Stomach smooth muscle (tissue), 2 donors: ENCODE results near the gene CYP4F2.
"Not testable (repeated sequence)": the region's sequence is repeated elsewhere in the genome, so short reads cannot be mapped to it uniquely, and the experiment has no call there.

Source experiments
- H3K27ac ChIP-seq: one replicate; pipeline ENCODE4 v1.7.0; 2013; ENCODE audit warnings: mild to moderate bottlenecking, low read length, inconsistent platforms
- H3K27me3 ChIP-seq, 2 donors: one replicate each; pipeline ENCODE4 v1.7.0; 2013; ENCODE audit warnings: low read length in 2 of 2; ENCODE audit not compliant: insufficient read depth in 2 of 2, control insufficient read depth in 1 of 2
- H3K36me3 ChIP-seq, 2 donors: one replicate each; pipeline ENCODE4 v1.7.0; 2013; ENCODE audit warnings: low read length in 2 of 2; ENCODE audit not compliant: control insufficient read depth in 2 of 2, insufficient read depth in 2 of 2
- H3K4me1 ChIP-seq: one replicate; pipeline ENCODE4 v1.7.0; 2013; ENCODE audit warnings: low read length; ENCODE audit not compliant: control insufficient read depth, insufficient read depth
- H3K4me3 ChIP-seq, 2 donors: one replicate each; pipeline ENCODE4 v1.7.0; 2013; ENCODE audit warnings: low read length in 2 of 2
- H3K9ac ChIP-seq, 2 donors: one replicate each; pipeline ENCODE4 v1.7.0; 2013; ENCODE audit warnings: low read length in 2 of 2, mild to moderate bottlenecking in 1 of 2
- H3K9me3 ChIP-seq, 2 donors: one replicate each; pipeline ENCODE4 v1.7.0; 2013; ENCODE audit warnings: low read length in 2 of 2; ENCODE audit not compliant: control insufficient read depth in 2 of 2
- donor health status: healthy.
- donor health status: Pancreatic carcinoma.

CYP4F2 gene

GRCh38 chr19:15900504-15900903 lies 2.6 kb upstream of the CYP4F2 start:
- Histone ChIP-seq H3K9ac (no peak overlapping the region), H3K27ac (no peak overlapping the region), H3K4me3 (no peak overlapping the region), H3K9me3 (peaks cover 2 to 3% of the 10 kb centered on the region in 2 donors), H3K27me3 (peaks cover 3 to 6% of the 10 kb centered on the region in 2 donors), H3K4me1 (no peaks in the 10 kb centered on the region), H3K36me3 (no peaks in the 10 kb centered on the region)

GRCh38 chr19:15900032-15900431 lies 2.2 kb upstream of the CYP4F2 start:
- H3K27ac ChIP-seq: not testable (repeated sequence)

GRCh38 chr19:15899561-15899960 lies 1.7 kb upstream of the CYP4F2 start:
- not testable (repeated sequence) for H3K27me3 ChIP-seq, H3K9ac ChIP-seq, H3K4me3 ChIP-seq, H3K27ac ChIP-seq, H3K36me3 ChIP-seq, H3K4me1 ChIP-seq, H3K9me3 ChIP-seq

More at GRCh38 chr19:15900032-15900431, 2.2 kb upstream of the CYP4F2 start:
- H3K27me3 ChIP-seq, H3K36me3 ChIP-seq, H3K9ac ChIP-seq, H3K4me1 ChIP-seq, H3K9me3 ChIP-seq, H3K4me3 ChIP-seq: not testable (repeated sequence)

GRCh38 chr19:15897026-15897737 lies 692 bp downstream of the CYP4F2 start:
- H3K9ac ChIP-seq: no peak overlapping the region
- peaks cover 3 to 6% of the 10 kb centered on the region in 2 donors for H3K27me3 ChIP-seq
- H3K4me3 ChIP-seq: no peak overlapping the region
- peaks cover 0 to 3% of the 10 kb centered on the region in 2 donors for H3K9me3 ChIP-seq
- H3K27ac ChIP-seq: no peak overlapping the region
- H3K36me3 ChIP-seq: no peaks in the 10 kb centered on the region
- no peaks in the 10 kb centered on the region for H3K4me1 ChIP-seq

GRCh38 chr19:15895876-15896430 lies 1.9 kb downstream of the CYP4F2 start:
- Histone ChIP-seq H3K9ac (no peak overlapping the region), H3K4me1 (no peaks in the 10 kb centered on the region), H3K27ac (no peak overlapping the region), H3K9me3 (peaks cover 0 to 3% of the 10 kb centered on the region in 2 donors), H3K4me3 (no peak overlapping the region), H3K36me3 (no peaks in the 10 kb centered on the region), H3K27me3 (peaks cover 3 to 4% of the 10 kb centered on the region in 2 donors)

GRCh38 chr19:15894359-15894758 lies 3.5 kb downstream of the CYP4F2 start:
- Histone ChIP-seq H3K27ac (no peak overlapping the region), H3K9me3 (peaks cover 0 to 3% of the 10 kb centered on the region in 2 donors), H3K27me3 (peaks cover 3 to 4% of the 10 kb centered on the region in 2 donors), H3K4me3 (no peak overlapping the region), H3K9ac (no peak overlapping the region), H3K36me3 (no peaks in the 10 kb centered on the region), H3K4me1 (no peaks in the 10 kb centered on the region)

GRCh38 chr19:15893477-15893876 lies 4.4 kb downstream of the CYP4F2 start:
- H3K4me1 ChIP-seq: no peaks in the 10 kb centered on the region
- H3K27me3 ChIP-seq: peaks cover 3 to 4% of the 10 kb centered on the region in 2 donors
- peaks cover 0 to 3% of the 10 kb centered on the region in 2 donors for H3K9me3 ChIP-seq
- H3K36me3 ChIP-seq: no peaks in the 10 kb centered on the region
- no peak overlapping the region for H3K27ac ChIP-seq
- H3K4me3 ChIP-seq: no peak overlapping the region
- no peak overlapping the region for H3K9ac ChIP-seq

- H3K27me3 ChIP-seq: peaks cover 3 to 4% of the 10 kb centered on the region in 2 donors
- peaks cover 0 to 3% of the 10 kb centered on the region in 2 donors for H3K9me3 ChIP-seq
- H3K9ac ChIP-seq: no peak overlapping the region
- no peak overlapping the region for H3K27ac ChIP-seq
- no peaks in the 10 kb centered on the region for H3K4me1 ChIP-seq
- H3K4me3 ChIP-seq: no peak overlapping the region
- H3K36me3 ChIP-seq: no peaks in the 10 kb centered on the region
These were observed 5.9 kb downstream of the CYP4F2 start for GRCh38 chr19:15892012-15892411.

- no peak overlapping the region for H3K9ac ChIP-seq
- H3K27me3 ChIP-seq: peaks cover under 1% of the 10 kb centered on the region in 2 donors
- no peaks in the 10 kb centered on the region for H3K9me3 ChIP-seq
- H3K4me1 ChIP-seq: no peaks in the 10 kb centered on the region
- H3K27ac ChIP-seq: no peak overlapping the region
- no peaks in the 10 kb centered on the region for H3K36me3 ChIP-seq
- H3K4me3 ChIP-seq: no peak overlapping the region
These were observed 6.4 kb downstream of the CYP4F2 start for GRCh38 chr19:15891434-15891833.

GRCh38 chr19:15889339-15889738 lies 8.5 kb downstream of the CYP4F2 start:
- not testable (repeated sequence) for H3K9ac ChIP-seq, H3K4me3 ChIP-seq, H3K27me3 ChIP-seq, H3K27ac ChIP-seq, H3K9me3 ChIP-seq, H3K4me1 ChIP-seq, H3K36me3 ChIP-seq

- Histone ChIP-seq H3K27ac (no peak overlapping the region), H3K4me1 (no peaks in the 10 kb centered on the region), H3K27me3 (peaks cover 0 to 2% of the 10 kb centered on the region in 2 donors), H3K4me3 (no peak overlapping the region), H3K36me3 (no peaks in the 10 kb centered on the region), H3K9ac (no peak overlapping the region), H3K9me3 (no peaks in the 10 kb centered on the region)
These were observed 12.0 kb downstream of the CYP4F2 start for GRCh38 chr19:15885919-15886318.
